NOMO-1 treated with dmso at 0.1 percent for 144 hours (cell line): ENCODE data around the gene CEP97.
"Not testable (repeated sequence)": the region's sequence is repeated elsewhere in the genome, so short reads cannot be mapped to it uniquely, and the experiment has no call there.

ENCODE experiments used
- DNase-seq: peaks from one replicate; lab custom pipeline; 2025; ENCODE audit not compliant: unreplicated experiment; lab: John Stamatoyannopoulos, UW

Gene CEP97

DNA sequence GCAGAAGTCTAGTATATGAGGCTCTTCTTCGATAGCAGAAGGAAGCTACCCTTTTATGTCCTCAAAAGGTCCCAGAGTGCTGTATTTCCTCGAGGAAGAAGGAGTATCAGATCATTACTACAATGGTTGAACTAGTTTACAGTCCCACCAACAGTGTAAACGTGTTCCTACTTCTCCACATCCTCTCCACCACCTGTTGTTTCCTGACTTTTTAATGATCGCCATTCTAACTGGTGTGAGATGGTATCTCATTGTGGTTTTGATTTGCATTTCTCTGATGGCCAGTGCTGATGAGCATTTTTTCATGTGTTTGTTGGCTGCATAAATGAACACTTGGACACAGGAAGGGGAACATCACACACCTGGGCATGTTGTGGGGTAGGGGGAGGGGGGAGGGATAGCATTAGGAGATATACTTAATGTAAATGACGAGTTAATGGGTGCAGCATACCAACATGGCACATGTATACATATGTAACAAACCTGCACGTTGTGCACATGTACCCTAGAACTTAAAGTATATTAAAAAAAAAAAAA lies 53.4 kb downstream of the CEP97 start:
- DNase-seq: not testable (repeated sequence)

DNA sequence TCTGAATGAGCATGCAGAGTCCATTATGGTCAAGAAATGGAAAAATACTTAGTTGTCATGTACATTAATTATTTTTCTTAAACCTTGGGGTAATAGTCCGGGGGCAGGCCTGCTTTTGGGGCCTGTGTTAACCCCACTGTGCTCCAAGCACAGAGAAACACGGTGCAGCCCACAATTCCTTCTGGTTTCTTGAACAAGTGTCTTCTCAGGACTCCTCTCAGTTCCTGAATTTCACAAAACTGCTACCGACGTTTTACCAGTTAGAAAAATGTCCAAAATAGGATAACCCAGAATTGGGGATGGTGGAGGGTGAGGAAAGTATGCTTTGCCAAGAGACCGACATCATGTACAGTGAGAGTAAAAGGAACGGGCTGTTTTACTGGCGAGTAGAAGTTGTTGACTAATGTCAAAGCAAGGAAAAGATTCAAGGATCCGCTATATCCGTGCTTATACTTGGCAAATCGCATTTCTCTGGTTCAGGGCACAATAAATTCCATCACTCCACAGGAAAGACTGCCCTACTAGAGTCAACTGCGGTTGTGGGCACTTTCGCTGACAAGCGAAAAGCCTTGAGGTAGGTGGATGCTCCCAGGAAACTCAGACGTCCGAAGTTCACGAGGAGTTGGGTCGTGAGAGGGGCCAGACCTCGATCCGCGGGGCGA lies 54.1 kb downstream of the CEP97 start:
- no peak for DNase-seq

GRCh38 chr3:101779047-101779821 lies 54.8 kb downstream of the CEP97 start, which contains the start of gene NXPE3:
Gene NXPE3 (plus strand): TSS chr3:101779211. CDS start chr3:101785597, 6,386 bp downstream.
- DNase-seq: peak; percentile 74

GRCh38 chr3:101779822-101780381 lies 55.5 kb downstream of the CEP97 start:
- DNase-seq: no peak

GRCh38 chr3:101780661-101781060 lies 56.2 kb downstream of the CEP97 start:
- DNase-seq: no peak

DNA sequence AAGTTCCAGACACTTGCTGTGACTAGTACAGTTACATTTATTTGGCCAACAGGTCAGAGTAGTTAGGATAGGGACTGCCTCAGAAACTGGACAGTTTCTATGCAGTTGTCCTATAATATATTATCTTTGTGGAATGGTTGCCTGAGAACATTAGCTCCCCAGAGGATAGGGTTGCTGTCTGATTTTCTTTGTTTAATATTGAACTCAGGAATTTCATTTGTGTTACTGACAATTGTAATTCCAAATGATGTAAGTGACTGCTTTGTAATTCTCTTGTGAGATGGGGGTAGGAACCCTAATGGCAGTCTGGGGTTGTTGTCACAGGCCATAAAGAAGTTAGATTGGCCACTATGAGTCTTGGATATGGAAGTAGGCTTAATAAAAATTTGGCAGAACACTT lies 56.8 kb downstream of the CEP97 start:
- DNase-seq: no peak

DNA sequence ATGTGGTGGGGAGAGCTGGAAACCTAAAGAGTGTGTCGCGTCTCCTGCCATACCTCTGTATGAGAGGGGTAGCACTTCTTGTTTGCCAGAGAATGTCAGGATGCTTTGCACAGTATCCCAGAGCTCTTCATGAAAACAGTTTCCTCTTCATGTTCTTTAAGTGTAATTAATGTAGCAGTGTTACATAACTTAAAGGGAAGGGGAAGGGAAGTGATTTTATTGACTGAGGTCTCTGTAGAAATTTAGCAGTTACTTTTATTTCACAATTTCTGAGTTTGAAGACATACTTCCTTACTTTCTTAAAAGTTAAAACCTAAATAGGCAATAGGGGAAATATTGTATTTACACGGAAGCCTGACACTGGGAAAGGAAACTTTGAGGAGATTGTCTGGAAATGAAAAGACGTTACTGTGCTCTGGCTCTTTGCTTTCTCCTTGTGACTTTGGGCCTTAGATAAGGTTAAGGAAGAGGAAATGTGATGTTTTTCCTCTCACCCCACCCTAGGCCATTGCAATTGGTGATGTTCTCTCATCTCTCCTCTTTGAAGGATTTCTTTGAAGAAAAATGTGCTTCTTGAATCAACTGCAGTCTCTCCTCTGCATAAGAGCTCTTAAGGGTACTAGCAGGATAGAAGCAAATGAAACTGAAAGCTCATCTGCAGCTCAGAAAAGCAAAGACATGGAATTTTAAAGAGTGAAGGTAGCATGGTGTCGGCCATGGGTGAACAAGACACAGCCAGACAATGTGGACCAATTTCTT lies 60.6 kb downstream of the CEP97 start:
- peak; percentile 67 for DNase-seq

- no peak for DNase-seq
These were observed 67.4 kb downstream of the CEP97 start for GRCh38 chr3:101791778-101792177.

GRCh38 chr3:101796077-101796680 lies 71.8 kb downstream of the CEP97 start:
- no peak for DNase-seq

DNA sequence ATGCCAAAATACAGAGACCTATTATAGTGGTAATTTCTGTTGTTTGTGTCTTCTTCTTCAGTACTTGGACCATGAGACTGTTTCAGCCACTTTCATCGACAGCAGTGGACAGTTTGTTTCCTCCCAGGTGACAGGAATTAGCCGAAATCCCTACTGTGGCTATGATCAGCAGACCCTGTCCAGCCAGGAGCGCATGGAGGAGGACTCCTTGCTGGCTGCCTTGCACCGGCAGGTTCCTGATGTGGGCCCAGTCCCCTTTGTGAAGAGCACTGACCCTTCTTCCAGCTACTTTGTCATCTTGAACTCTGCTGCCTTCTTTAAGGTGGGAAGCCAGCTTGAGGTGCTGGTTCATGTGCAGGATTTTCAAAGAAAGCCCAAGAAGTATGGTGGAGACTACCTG lies 76.8 kb downstream of the CEP97 start:
- DNase-seq: no peak

DNA sequence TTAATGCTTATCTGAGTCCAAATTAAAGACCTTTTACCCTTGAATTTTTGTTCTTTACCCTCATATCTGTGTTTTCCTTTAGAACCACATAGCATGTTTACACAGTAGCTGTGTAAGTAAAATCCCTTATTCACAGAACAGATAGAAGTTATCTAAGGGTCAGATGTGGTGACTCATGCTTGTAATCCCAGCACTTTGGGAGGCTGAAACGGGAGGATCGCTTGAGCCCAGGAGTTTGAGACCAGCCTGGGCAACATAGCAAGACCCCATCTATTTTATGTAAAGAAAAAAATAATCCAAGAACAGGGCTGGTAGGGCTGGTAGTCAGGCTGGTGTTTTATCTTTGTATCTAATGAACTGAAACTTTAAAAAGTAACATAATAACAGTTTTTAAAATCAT lies 77.8 kb downstream of the CEP97 start:
- no peak for DNase-seq

DNA sequence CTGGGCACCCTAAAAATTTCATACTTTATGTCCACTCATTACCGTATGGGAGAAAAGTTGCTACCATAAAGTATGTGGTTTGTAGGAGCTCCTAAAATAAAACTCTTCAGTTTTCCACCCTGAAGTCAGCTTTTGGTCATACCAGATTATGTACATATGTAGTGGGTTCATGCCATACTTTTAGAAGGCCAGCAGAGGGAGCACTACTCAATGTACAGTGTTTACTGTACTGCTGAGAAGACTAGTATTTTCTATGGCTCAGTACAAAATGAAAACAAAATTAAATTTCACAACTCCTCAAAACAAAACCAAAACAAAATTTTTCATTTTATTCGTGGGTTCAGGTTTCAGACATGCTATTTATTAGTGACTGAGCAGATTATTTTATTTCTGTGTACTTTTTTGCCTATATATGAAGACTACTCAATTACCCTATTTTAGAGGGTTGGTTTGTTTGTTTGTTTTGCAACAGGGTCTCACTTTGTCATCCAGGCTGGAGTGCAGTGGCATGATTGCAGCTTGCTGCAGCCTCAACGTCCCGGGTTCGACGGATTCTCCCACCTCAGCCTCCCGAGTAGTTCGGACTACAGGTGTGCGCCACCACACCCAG lies 78.9 kb downstream of the CEP97 start:
- peak; percentile 33 for DNase-seq

DNA sequence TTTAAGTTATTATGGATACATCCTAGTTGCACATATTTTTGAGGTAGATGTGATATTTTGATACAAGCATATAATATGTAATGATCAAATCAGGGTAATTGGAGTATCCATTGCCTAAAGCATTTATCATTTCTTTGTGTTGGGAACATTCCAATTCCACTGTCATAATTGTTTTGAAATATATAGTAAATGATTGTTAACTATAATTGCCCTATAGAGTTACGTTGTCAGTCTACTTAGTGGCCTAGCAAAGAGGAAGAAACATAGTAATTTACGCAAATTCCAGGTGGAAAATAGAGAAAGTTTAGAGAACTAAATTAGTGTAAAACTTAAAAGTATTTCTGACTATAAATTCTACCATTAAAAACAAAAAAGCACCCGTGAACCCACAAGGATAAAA lies 79.5 kb downstream of the CEP97 start:
- DNase-seq: no peak

DNA sequence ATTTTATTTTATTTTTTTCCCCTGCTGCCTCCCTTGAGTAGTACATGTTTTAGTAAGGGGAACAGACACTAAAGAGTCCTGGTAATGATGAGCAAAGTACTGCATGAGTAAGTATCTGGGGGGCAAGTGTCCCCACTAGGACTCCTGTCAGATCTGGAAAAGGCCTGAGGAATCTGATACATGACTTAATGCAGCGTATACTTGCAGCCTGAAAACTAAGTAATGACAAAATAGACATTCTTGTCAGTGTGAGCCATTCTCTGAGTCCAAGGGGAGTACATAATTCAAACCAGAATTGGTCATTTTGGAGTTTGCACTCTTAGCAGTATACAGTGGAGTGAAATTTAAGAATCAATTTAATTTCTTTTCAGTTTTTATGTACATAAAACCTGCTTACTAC lies 82.1 kb downstream of the CEP97 start:
- no peak for DNase-seq

- DNase-seq: no peak
These were observed 83.5 kb downstream of the CEP97 start for GRCh38 chr3:101807888-101808287.

DNA sequence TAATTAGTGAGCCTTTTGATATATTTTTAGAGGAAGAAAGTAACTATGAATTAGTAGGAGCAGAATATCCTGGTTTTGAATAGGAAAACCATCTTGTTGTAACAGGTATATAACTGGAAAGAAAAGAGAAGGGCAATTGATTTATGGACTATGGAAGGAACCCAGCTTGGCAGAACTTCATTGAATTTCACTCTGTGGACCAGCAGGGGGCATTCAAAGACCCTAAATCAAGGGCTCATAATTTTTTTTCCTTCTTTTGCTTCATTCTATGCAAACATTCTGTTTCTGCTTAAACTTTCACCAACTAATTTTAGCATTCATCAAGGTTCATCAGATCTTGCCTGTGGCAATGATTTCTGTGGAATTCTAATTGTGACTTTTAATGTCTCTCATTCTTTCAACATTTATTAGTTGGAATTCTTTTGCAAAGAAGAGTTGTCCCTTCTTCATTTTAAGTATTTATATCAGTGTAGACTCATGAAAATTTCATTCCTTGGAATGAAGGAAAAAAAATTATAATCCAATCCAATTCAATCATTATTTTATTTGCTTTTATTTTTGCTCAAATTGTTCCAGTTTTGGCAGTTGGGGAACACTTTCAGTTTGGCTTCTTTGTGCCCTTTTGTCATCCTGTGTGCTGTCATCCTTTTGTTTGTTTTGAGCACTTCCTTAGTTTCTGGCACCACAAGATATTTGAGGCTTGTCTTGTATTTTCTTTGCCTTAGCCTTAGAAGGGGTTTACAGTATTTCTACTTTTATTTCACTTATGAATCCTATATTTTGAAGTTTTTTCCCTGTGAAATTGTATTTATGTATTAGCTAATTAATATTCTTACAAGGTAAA lies 85.0 kb downstream of the CEP97 start:
- peak; percentile 15 for DNase-seq

DNA sequence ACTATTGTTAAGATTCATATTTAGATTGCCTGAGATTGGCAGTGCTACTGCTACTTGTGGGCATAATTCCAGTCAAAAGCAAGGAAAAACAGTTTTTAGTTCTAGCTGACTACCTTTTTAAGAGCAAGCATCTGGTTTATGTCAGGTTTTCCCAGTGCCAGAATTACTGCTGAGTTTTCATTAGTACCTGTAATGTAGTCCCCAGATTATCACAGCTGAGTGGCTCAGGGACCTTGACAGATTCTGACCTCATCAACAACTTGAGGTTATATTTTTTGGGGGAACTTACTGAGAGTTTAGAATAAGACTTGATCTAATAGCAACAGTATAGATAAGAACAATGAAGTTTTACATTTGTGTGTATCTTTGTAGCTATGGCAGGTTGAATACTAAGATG lies 85.6 kb downstream of the CEP97 start:
- DNase-seq: no peak

- no peak for DNase-seq
These were observed 87.5 kb downstream of the CEP97 start for GRCh38 chr3:101811875-101812274.

GRCh38 chr3:101812895-101813294 lies 88.5 kb downstream of the CEP97 start:
- no peak for DNase-seq
